K562 treated with DMSO at 1 percent for 24 hours (cell line): ENCODE measurements around the gene CDH16. TPM values are rescaled to one million over a fixed set of nuclear protein-coding genes. Genes with fewer than 3 reads are reported as not detected.

Experiments used
- total RNA-seq: library from RNA; unstranded; fragments of 300-600 nt; gene quantifications from 2 replicates; pipeline ENCODE4 v1.2.3, GENCODE V29; 2022; ENCODE audit warnings: low read depth; ENCODE audit not compliant: insufficient read depth

The CDH16 gene
- total RNA-seq, result not detected in 2 replicates

DNA sequence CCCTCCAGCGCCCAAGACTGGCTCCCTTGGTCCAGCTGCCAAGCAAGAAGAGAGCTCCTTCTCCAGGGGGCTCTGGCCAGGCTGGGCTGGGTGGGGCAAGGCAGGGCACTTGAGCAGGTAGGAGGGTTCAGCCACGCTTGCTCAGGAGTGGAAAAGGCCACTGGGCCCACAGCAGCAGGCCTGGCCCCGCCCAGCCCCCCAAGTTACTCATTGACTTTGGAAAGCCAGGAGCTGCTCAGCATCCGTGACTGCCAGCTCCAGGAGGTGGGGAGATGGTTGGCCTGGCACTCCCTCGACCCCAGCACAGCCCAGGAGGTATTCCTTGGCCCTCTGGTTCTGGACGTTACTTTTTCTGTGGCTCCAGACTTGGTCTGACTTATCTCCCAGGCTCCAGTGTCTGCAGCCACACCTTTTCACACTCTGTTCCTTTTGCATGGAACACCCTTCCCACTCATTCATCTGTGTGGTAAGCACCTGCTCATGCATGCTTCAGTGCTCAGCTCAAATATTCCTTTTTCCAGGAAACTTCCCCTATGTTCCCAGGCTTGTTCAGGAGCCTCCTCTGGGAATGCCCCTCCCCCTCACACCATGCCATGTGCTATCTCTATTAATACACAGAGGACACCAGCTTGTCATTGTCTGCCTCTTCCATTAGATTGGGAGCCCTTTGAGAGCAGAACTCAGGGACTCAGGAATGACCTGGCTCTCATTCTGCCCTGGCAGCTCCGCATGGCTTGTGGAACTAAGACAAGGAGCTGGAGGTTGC is at the start of gene CDH16:
Gene CDH16 (minus strand): TSS at position 83 of the 766 bp plus-strand sequence. CDS start 820 bp downstream, outside the sequence.

GRCh38 chr16:66961065-66961744 is 42.5 kb upstream of the CDH16 start, which contains the start of gene CES3:
CES3 (plus strand) TSS chr16:66961266; CDS start chr16:66961308, 42 bp downstream.

GRCh38 chr16:66935314-66936011 is 16.8 kb upstream of the CDH16 start, which contains the start of gene CES2:
CES2 (plus strand) TSS chr16:66935516; CDS start chr16:66935636, 120 bp downstream.

DNA sequence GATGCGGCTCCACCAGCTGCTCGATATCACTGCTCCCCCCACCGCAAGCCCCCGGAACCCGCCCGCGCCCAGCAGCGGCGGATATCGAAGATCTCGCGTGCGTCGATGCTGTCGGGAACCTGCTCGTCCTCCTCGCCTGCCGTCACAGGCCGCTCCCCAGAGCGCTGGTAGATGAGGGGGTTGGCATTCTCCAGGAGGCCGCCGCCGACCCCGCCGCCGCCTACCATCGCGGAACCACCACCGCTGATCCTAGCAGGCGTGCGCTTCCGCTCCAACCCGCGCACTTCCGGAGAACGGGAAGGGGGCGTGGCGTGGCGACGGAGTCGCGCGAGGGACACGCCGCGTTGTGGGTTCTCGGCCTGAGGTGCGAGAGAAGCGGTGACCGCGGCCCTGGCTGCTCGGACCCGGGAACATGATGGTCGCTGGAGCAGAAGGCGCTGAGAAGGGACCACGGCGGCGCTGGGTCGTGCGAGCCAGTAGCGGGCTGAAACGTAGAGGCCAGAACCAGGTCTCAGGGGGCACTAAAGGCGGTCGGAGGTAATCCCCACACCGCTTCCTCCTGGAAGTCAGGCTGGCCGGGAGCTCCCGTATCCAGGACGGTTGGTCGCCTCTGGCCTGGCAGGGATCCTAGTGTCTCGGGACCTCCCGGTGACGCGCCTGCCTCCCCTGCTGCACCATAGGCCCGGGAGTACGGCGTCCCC is 15.6 kb upstream of the CDH16 start, which contains the start of gene CIAO2B:
Gene CIAO2B (minus strand): TSS at position 265 of the 701 bp plus-strand sequence. CDS start 38 bp downstream, at position 227.

GRCh38 chr16:66925322-66925840 is 6.7 kb upstream of the CDH16 start, which contains the start of gene RRAD:
RRAD (minus strand) TSS chr16:66925535; CDS start chr16:66925179, 356 bp downstream.

GRCh38 chr16:66880288-66881013 is 38.2 kb downstream of the CDH16 start, which contains the start of gene PDP2:
PDP2 (plus strand) TSS chr16:66880515; CDS start chr16:66884285, 3,770 bp downstream.

Other genes starting within 250 kb of the CDH16 start
- gene CMTM4, start 222.1 kb downstream of the CDH16 start, total RNA-seq, result 17.1 and 19.1 TPM in 2 replicates
- gene DYNC1LI2, start 167.3 kb downstream of the CDH16 start, total RNA-seq, result 21.9 and 24.1 TPM in 2 replicates
- gene TERB1, start 117.3 kb downstream of the CDH16 start, total RNA-seq, result not detected in 2 replicates
- 53.3 and 63.5 TPM in 2 replicates for gene NAE1, start 87.9 kb downstream of the CDH16 start, total RNA-seq
- gene CA7, start 74.5 kb downstream of the CDH16 start, total RNA-seq, result not detected in 2 replicates
- gene PDP2, start 38.4 kb downstream of the CDH16 start, total RNA-seq, result 6.1 and 7.6 TPM in 2 replicates
- 8.4 and 10.3 TPM in 2 replicates for gene RRAD, start 6.7 kb upstream of the CDH16 start, total RNA-seq
- gene CIAO2B, start 15.5 kb upstream of the CDH16 start, total RNA-seq, result 267 and 312 TPM in 2 replicates
- gene CES2, start 16.6 kb upstream of the CDH16 start, total RNA-seq, result 28.3 and 28.7 TPM in 2 replicates
- gene CES3, start 42.4 kb upstream of the CDH16 start, total RNA-seq, result 1.00 and 1.3 TPM in 2 replicates
- not detected in 2 replicates for gene CES4A, start 69.7 kb upstream of the CDH16 start, total RNA-seq
- 74.8 and 77.4 TPM in 2 replicates for gene CBFB, start 110.3 kb upstream of the CDH16 start, total RNA-seq
- 9.1 and 12.1 TPM in 2 replicates for gene PHAF1, start 191.1 kb upstream of the CDH16 start, total RNA-seq
- gene B3GNT9, start 232.1 kb upstream of the CDH16 start, total RNA-seq, result 8.1 and 8.9 TPM in 2 replicates
- gene TRADD, start 241.0 kb upstream of the CDH16 start, total RNA-seq, result 65.4 and 73.5 TPM in 2 replicates
- gene FBXL8, start 241.1 kb upstream of the CDH16 start, total RNA-seq, result 20.0 and 26.4 TPM in 2 replicates
- 16.5 and 21.1 TPM in 2 replicates for gene HSF4, start 245.9 kb upstream of the CDH16 start, total RNA-seq